IMR-90 (cell line): ENCODE measurements around the gene LRRC15. TPM values are rescaled to one million over a fixed set of nuclear protein-coding genes. Genes with fewer than 3 reads are reported as not detected.

ENCODE experiments used
- ATAC-seq: fragments of 200-7000 bp; cut with Tn5 transposase; 2 replicates; pipeline ENCODE4 v1.9.1; 2020; ENCODE audit warnings: low read depth, mild to moderate bottlenecking, moderate library complexity
- BruUV-seq: library from RNA; stranded (reverse); fragments of 400-500 nt; replicated peaks from 2 replicates; lab custom pipeline; 2021; lab: Mats Ljungman, UMichigan
- CTCF ChIA-PET: fragments of 300-600 bp; formaldehyde crosslinking; extraction: SDS; loops from one replicate; lab custom pipeline; 2021; ENCODE audit warnings: antibody characterized with exemption; lab: Yijun Ruan, JAX
- POLR2A ChIA-PET: fragments of 300-600 bp; sonication (Branson Sonifier 250); formaldehyde crosslinking; loops from one replicate; lab custom pipeline; 2022; ENCODE audit warnings: antibody characterized with exemption; ENCODE audit not compliant: unreplicated experiment; lab: Charles Lee
- DNase-seq: peaks from one replicate; pipeline ENCODE4 v3.0.0; 2013
- H2AFZ ChIP-seq: replicated peaks from 2 replicates; pipeline ENCODE3; 2013; ENCODE audit warnings: low read length, mild to moderate bottlenecking; ENCODE audit not compliant: poor library complexity
- H2AK5ac ChIP-seq: 2 replicates; pipeline ENCODE4 v1.6.1; 2013; ENCODE audit warnings: low read depth, low read length, inconsistent platforms
- H2AK9ac ChIP-seq: replicated peaks from 2 replicates; pipeline ENCODE3; 2013; ENCODE audit warnings: mild to moderate bottlenecking, low read depth, low read length, moderate library complexity; ENCODE audit not compliant: poor library complexity
- H2BK120ac ChIP-seq: 2 replicates; pipeline ENCODE4 v1.6.1; 2013; ENCODE audit warnings: low read depth, low read length, inconsistent platforms
- H2BK15ac ChIP-seq: 3 replicates; pipeline ENCODE4 v1.6.1; 2013; ENCODE audit warnings: low read depth, low read length, inconsistent platforms
- H2BK20ac ChIP-seq: 2 replicates; pipeline ENCODE4 v1.6.1; 2013; ENCODE audit warnings: low read depth, mild to moderate bottlenecking, inconsistent platforms, low read length, moderate library complexity
- H2BK5ac ChIP-seq: 2 replicates; pipeline ENCODE4 v1.6.1; 2013; ENCODE audit warnings: mild to moderate bottlenecking, low read depth, low read length, inconsistent platforms; ENCODE audit not compliant: poor library complexity, severe bottlenecking
- H3K14ac ChIP-seq: replicated peaks from 2 replicates; pipeline ENCODE4 v1.6.1; 2013; ENCODE audit warnings: low read depth, low read length, inconsistent platforms
- H3K18ac ChIP-seq: 2 replicates; pipeline ENCODE4 v1.6.1; 2013; ENCODE audit warnings: low read depth, low read length, control low read depth
- H3K23ac ChIP-seq: 2 replicates; pipeline ENCODE4 v1.6.1; 2013; ENCODE audit warnings: low read depth, low read length, inconsistent platforms
- H3K27ac ChIP-seq: 2 replicates; pipeline ENCODE4 v1.5.1; 2013; ENCODE audit warnings: mild to moderate bottlenecking, control low read depth, low read length; ENCODE audit not compliant: insufficient read depth
- H3K27me3 ChIP-seq: 2 replicates; pipeline ENCODE4 v1.6.1; 2013; ENCODE audit warnings: low read length; ENCODE audit not compliant: control insufficient read depth, insufficient read depth
- H3K36me3 ChIP-seq: 2 replicates; pipeline ENCODE4 v1.6.1; 2013; ENCODE audit warnings: low read length, mixed read lengths; ENCODE audit not compliant: control insufficient read depth, insufficient read depth
- H3K4ac ChIP-seq: 2 replicates; pipeline ENCODE4 v1.6.1; 2013; ENCODE audit warnings: low read depth, low read length, inconsistent platforms
- H3K4me1 ChIP-seq: 2 replicates; pipeline ENCODE4 v1.6.1; 2013; ENCODE audit warnings: low read length, mixed read lengths; ENCODE audit not compliant: control insufficient read depth, insufficient read depth
- H3K4me2 ChIP-seq: 2 replicates; pipeline ENCODE4 v1.6.1; 2013; ENCODE audit warnings: low read depth, mild to moderate bottlenecking, control low read depth, low read length, moderate library complexity
- H3K4me3 ChIP-seq: 2 replicates; pipeline ENCODE4 v1.5.1; 2013; ENCODE audit warnings: low read depth, mild to moderate bottlenecking, control low read depth, low read length, moderate library complexity; ENCODE audit not compliant: insufficient read depth
- H3K56ac ChIP-seq: 2 replicates; pipeline ENCODE4 v1.6.1; 2013; ENCODE audit warnings: low read length, inconsistent platforms; ENCODE audit not compliant: insufficient read depth; ENCODE audit errors: extremely low read depth
- H3K79me1 ChIP-seq, 2 experiments: 2 replicates each; pipeline ENCODE4 v1.6.1; 2013; ENCODE audit warnings: low read length in 2 of 2, inconsistent platforms in 1 of 2, low read depth in 1 of 2
- H3K9ac ChIP-seq: 2 replicates; pipeline ENCODE4 v1.6.1; 2013; ENCODE audit warnings: low read depth, low read length, control low read depth
- H3K9me1 ChIP-seq: 2 replicates; pipeline ENCODE4 v1.6.1; 2013; ENCODE audit warnings: low read length, inconsistent platforms; ENCODE audit not compliant: insufficient read depth
- H3K9me3 ChIP-seq: 2 replicates; pipeline ENCODE4 v1.6.1; 2013; ENCODE audit warnings: low read length; ENCODE audit not compliant: control insufficient read depth, insufficient read depth
- H4K20me1 ChIP-seq: 2 replicates; pipeline ENCODE4 v1.6.1; 2013; ENCODE audit warnings: low read length, inconsistent platforms; ENCODE audit not compliant: insufficient read depth
- H4K5ac ChIP-seq: 2 replicates; pipeline ENCODE4 v1.6.1; 2013; ENCODE audit warnings: mild to moderate bottlenecking, low read depth, low read length, control low read depth
- H4K8ac ChIP-seq, 2 experiments: 2 replicates each; pipeline ENCODE4 v1.6.1; 2013; ENCODE audit warnings: low read depth in 2 of 2, low read length in 2 of 2, control low read depth in 1 of 2, inconsistent platforms in 1 of 2
- H4K91ac ChIP-seq: 2 replicates; pipeline ENCODE4 v1.6.1; 2013; ENCODE audit warnings: low read depth, low read length, inconsistent platforms; ENCODE audit not compliant: insufficient read depth
- BHLHE40 ChIP-seq: fragments of 150-350 bp; IDR thresholded peaks from 2 replicates; pipeline ENCODE4 v1.6.1; 2016; ENCODE audit warnings: mild to moderate bottlenecking, low read depth, low read length
- CEBPB ChIP-seq: IDR thresholded peaks from 2 replicates; pipeline ENCODE4 v1.6.1; 2012; ENCODE audit warnings: low read depth, low read length, improper control_type of control experiment
- CHD1 ChIP-seq: IDR thresholded peaks from 2 replicates; pipeline ENCODE4 v1.6.1; 2012; ENCODE audit warnings: low read depth, low read length, improper control_type of control experiment
- CTCF ChIP-seq: conservative IDR thresholded peaks from 2 replicates; pipeline ENCODE4 v1.5.1; 2012; ENCODE audit warnings: mild to moderate bottlenecking, low read depth, low read length, improper control_type of control experiment
- ELK1 ChIP-seq: fragments of 150-350 bp; IDR thresholded peaks from 2 replicates; pipeline ENCODE4 v1.6.1; 2016; ENCODE audit warnings: low read depth, mild to moderate bottlenecking, low read length, moderate library complexity, borderline replicate concordance
- MAZ ChIP-seq: IDR thresholded peaks from 2 replicates; pipeline ENCODE4 v1.6.1; 2012; ENCODE audit warnings: low read depth, mild to moderate bottlenecking, low read length, improper control_type of control experiment, moderate library complexity, borderline replicate concordance
- NFE2L2 ChIP-seq: fragments of 150-350 bp; IDR thresholded peaks from 2 replicates; pipeline ENCODE4 v1.6.1; 2016; ENCODE audit warnings: low read depth, mild to moderate bottlenecking, low read length
- POLR2A ChIP-seq: IDR thresholded peaks from 2 replicates; pipeline ENCODE4 v1.6.1; 2012; ENCODE audit warnings: mild to moderate bottlenecking, low read depth, low read length
- RAD21 ChIP-seq: IDR thresholded peaks from 2 replicates; pipeline ENCODE4 v1.6.1; 2012; ENCODE audit warnings: low read length, improper control_type of control experiment
- RCOR1 ChIP-seq: IDR thresholded peaks from 2 replicates; pipeline ENCODE4 v1.6.1; 2012; ENCODE audit warnings: mild to moderate bottlenecking, low read length, improper control_type of control experiment; ENCODE audit not compliant: insufficient replicate concordance
- RFX5 ChIP-seq: IDR thresholded peaks from 2 replicates; pipeline ENCODE4 v1.8.0; 2012; ENCODE audit warnings: low read depth, mild to moderate bottlenecking, low read length, moderate library complexity
- USF2 ChIP-seq: fragments of 150-350 bp; IDR thresholded peaks from 2 replicates; pipeline ENCODE4 v1.6.1; 2017; ENCODE audit warnings: mild to moderate bottlenecking, antibody characterized with exemption, low read length, low read depth
- WGBS, 2 experiments: methylation state at CpG; one replicate each; pipeline versions ENCODE4 v1.1.5 to v1.1.7; 2013; ENCODE audit warnings: missing lambda C conversion rate in 2 of 2; ENCODE audit not compliant: insufficient read length in 1 of 2; ENCODE audit errors: extremely low coverage in 2 of 2; 5-methylcytosine and 5-hydroxymethylcytosine counted together
- dilution Hi-C: fragments of 300-500 bp; cut with HindIII; formaldehyde crosslinking; loops from one replicate; pipeline ENCODE4 v1.14.3; 2018; ENCODE audit warnings: low sequenced_read_pairs; ENCODE audit not compliant: unreplicated experiment
- in situ Hi-C: fragments of 300-500 bp; cut with MboI; formaldehyde crosslinking; loops from 3 replicates; pipeline ENCODE4 v1.14.3; 2019; ENCODE audit warnings: low sequenced_read_pairs, inconsistent platforms, mixed read lengths
- intact Hi-C: fragments of 100-400 bp; cut with micrococcal nuclease; formaldehyde crosslinking; loops from 2 replicates; pipeline ENCODE4 v1.10.0; 2022
- polyA plus RNA-seq, 3 experiments: library from polyadenylated mRNA; depleted of rRNA; stranded (reverse); fragments of >200 nt; gene quantifications; 2 replicates each; pipeline ENCODE4 v1.2.3, GENCODE V29; 2012; ENCODE audit warnings: low replicate concordance in 1 of 3
- total RNA-seq: library from RNA; depleted of rRNA; stranded (reverse); fragments of >200 nt; gene quantifications from 2 replicates; pipeline ENCODE4 v1.2.3, GENCODE V29; 2012

Gene LRRC15
- total and polyA plus RNA-seq, 2 of the 4 experiments (the other 2 are of a cell fraction) = 2.5 to 9.0 TPM

- dilution Hi-C loops (no loop called here), in situ Hi-C loops (no loop called here)
- H3K27me3 ChIP-seq = peaks cover 21% of the 10 kb centered on the region
Observed at GRCh38 chr3:194395212-194395611, 25.7 kb upstream of the LRRC15 start.

More at GRCh38 chr3:194395212-194395611, 25.7 kb upstream of the LRRC15 start:
- no peak overlapping the region for H3K18ac ChIP-seq
- 0 out of 2 replicates have a peak, but pooled peaks cover 3% of the 10 kb centered on the region for H3K9me1 ChIP-seq
- H2BK20ac ChIP-seq = no peak overlapping the region
- H4K8ac ChIP-seq = no peak overlapping the region
- no peaks in the 10 kb centered on the region; the same call in none of the 2 replicates for H3K9me3 ChIP-seq
- no peaks in the 10 kb centered on the region for H3K79me1 ChIP-seq
- H2BK5ac ChIP-seq = no peak overlapping the region
- DNase-seq = peak; percentile 48
- no peak overlapping the region for H2AK5ac ChIP-seq
- no peak overlapping the region for H4K5ac ChIP-seq
- no peak overlapping the region for H2AFZ ChIP-seq
- H3K9ac ChIP-seq = no peak overlapping the region
- TF ChIP-seq CHD1 (no peak), RCOR1 (no peak), ELK1 (no peak), RAD21 (no peak), USF2 (no peak), CTCF (no peak), CEBPB (no peak), POLR2A (no peak), NFE2L2 (no peak), RFX5 (no peak), MAZ (no peak), BHLHE40 (no peak)
- no peak overlapping the region for H2BK15ac ChIP-seq
- no peak overlapping the region for H2BK120ac ChIP-seq
- peaks cover 9% of the 10 kb centered on the region for H3K4me1 ChIP-seq
- no peak overlapping the region for H3K4ac ChIP-seq
- H3K27ac ChIP-seq = no peak overlapping the region
- WGBS, 2 experiments = 33% methylated on average over 1 of the region's 5 CpGs; no CpG with 5 or more reads in 1 of the 2 experiments
- H3K14ac ChIP-seq = no peak overlapping the region
- no peak overlapping the region for H3K56ac ChIP-seq
- no peak for ATAC-seq
- H3K36me3 ChIP-seq = no peaks in the 10 kb centered on the region
- H4K20me1 ChIP-seq = no peaks in the 10 kb centered on the region; the same call in 1 of the 2 replicates
- POLR2A ChIA-PET = no interaction called here
- no peak overlapping the region for H3K23ac ChIP-seq
- intact Hi-C loops = no loop called here
- CTCF ChIA-PET = interaction anchor here (1.0 to 1.3 kb wide), 2 partner anchors 51 to 61 kb away, joined by 3 to 7 read pairs; no protein-coding TSS in a partner anchor
- H4K91ac ChIP-seq = no peak overlapping the region
- no peak overlapping the region for H3K4me2 ChIP-seq
- no peak overlapping the region for H2AK9ac ChIP-seq
- H3K4me3 ChIP-seq = no peak overlapping the region
- no TSS peak for BruUV-seq
